ENCODE measurements around the gene AHCYL2. TPM values are rescaled to one million over a fixed set of nuclear protein-coding genes. Genes with fewer than 3 reads are reported as not detected.

The AHCYL2 gene
- polyA plus RNA-seq (2011; rRNA removed): 10.6 and 13.3 TPM in 2 replicates
- 12.4 and 12.5 TPM in 2 replicates for polyA minus RNA-seq (2011; rRNA and poly(A)+ RNA removed)

- POLR2A ChIA-PET: interaction anchor here (0.5 to 1.4 kb wide), 5 partner anchors 10 to 727 kb away, joined by 3 to 6 read pairs (median 4); partner anchors contain the start of gene TNPO3
- CTCF ChIA-PET: interaction anchor here (0.6 to 2.0 kb wide), 5 partner anchors 14 to 143 kb away, joined by 3 to 8 read pairs (median 3); no protein-coding TSS in a partner anchor
- no peak for TF ChIP-seq CTCF (IDR thresholded peaks at IDR 0.05; ENCODE audit: low read depth, low read length)
These were observed at the start of gene AHCYL2 for GRCh38 chr7:129224251-129225205. Gene AHCYL2 (plus strand): TSS chr7:129225030.

GRCh38 chr7:129176916-129177710 is 47.7 kb upstream of the AHCYL2 start:
- no peaks in the 10 kb centered on the region for H3K9me3 ChIP-seq (ENCODE audit: control insufficient read depth, insufficient read depth, low read length)
- TF ChIP-seq CTCF (IDR thresholded peaks at IDR 0.05; ENCODE audit: low read depth, low read length): no peak
- POLR2A ChIA-PET: interaction anchor here (0.7 kb wide), 1 partner anchor 372 kb away, joined by 7 read pairs; no protein-coding TSS in a partner anchor
- CTCF ChIA-PET: interaction anchor here (0.9 to 1.6 kb wide), 2 partner anchors 13 to 166 kb away, joined by 3 to 8 read pairs; no protein-coding TSS in a partner anchor
- no peak for DNase-seq (ENCODE audit: low read depth, low spot score)
- H3K27ac ChIP-seq (ENCODE audit: low read depth, low read length): no peak overlapping the region
- peaks cover 13% of the 10 kb centered on the region for H3K27me3 ChIP-seq (ENCODE audit: control insufficient read depth, insufficient read depth, low read length)
- H3K4me3 ChIP-seq (ENCODE audit: low read depth, low read length): no peak overlapping the region

More at GRCh38 chr7:129224251-129225205, at the start of gene AHCYL2:
- Histone ChIP-seq H3K9me3 (ENCODE audit: control insufficient read depth, insufficient read depth, low read length) (no peaks in the 10 kb centered on the region), H3K27me3 (ENCODE audit: control insufficient read depth, insufficient read depth, low read length) (no peaks in the 10 kb centered on the region), H3K4me3 (ENCODE audit: low read depth, low read length) (peak within 1 kb of the TSS; percentile 77), H3K27ac (ENCODE audit: low read depth, low read length) (peak within 1 kb of the TSS; percentile 98)
- DNase-seq (ENCODE audit: low read depth, low spot score): peak; percentile 89

GRCh38 chr7:129184981-129185670 is 39.7 kb upstream of the AHCYL2 start:
- ChIA-PET POLR2A (no interaction called here), CTCF (interaction anchor here (0.7 kb wide), 1 partner anchor 972 kb away, joined by 4 read pairs; no protein-coding TSS in a partner anchor)
- peaks cover 5% of the 10 kb centered on the region for H3K27me3 ChIP-seq (ENCODE audit: control insufficient read depth, insufficient read depth, low read length)
- DNase-seq (ENCODE audit: low read depth, low spot score): no peak
- no peak for TF ChIP-seq CTCF (IDR thresholded peaks at IDR 0.05; ENCODE audit: low read depth, low read length)
- H3K9me3 ChIP-seq (ENCODE audit: control insufficient read depth, insufficient read depth, low read length): no peaks in the 10 kb centered on the region
- H3K27ac ChIP-seq (ENCODE audit: low read depth, low read length): no peak overlapping the region
- H3K4me3 ChIP-seq (ENCODE audit: low read depth, low read length): no peak overlapping the region

GRCh38 chr7:129186749-129187260 is 38.0 kb upstream of the AHCYL2 start:
- H3K4me3 ChIP-seq (ENCODE audit: low read depth, low read length): no peak overlapping the region
- no peak for DNase-seq (ENCODE audit: low read depth, low spot score)
- H3K27ac ChIP-seq (ENCODE audit: low read depth, low read length): no peak overlapping the region
- H3K27me3 ChIP-seq (ENCODE audit: control insufficient read depth, insufficient read depth, low read length): peaks cover 5% of the 10 kb centered on the region
- ChIA-PET POLR2A (no interaction called here), CTCF (interaction anchor here (0.6 kb wide), 1 partner anchor 86 kb away, joined by 6 read pairs; no protein-coding TSS in a partner anchor)
- H3K9me3 ChIP-seq (ENCODE audit: control insufficient read depth, insufficient read depth, low read length): no peaks in the 10 kb centered on the region
- no peak for TF ChIP-seq CTCF (IDR thresholded peaks at IDR 0.05; ENCODE audit: low read depth, low read length)
